Lung (tissue), 12 donors: ENCODE results near the gene NAP1L5. TPM values are rescaled to one million over a fixed set of nuclear protein-coding genes. Genes with fewer than 3 reads are reported as not detected.

Experiments used
- ATAC-seq: fragments of 200-7000 bp; cut with Tn5 transposase; one replicate; pipeline ENCODE4 v1.9.1; 2020; ENCODE audit warnings: moderate number of reproducible peaks; ENCODE audit not compliant: insufficient read depth, low FRiP score
- DNase-seq, 3 donors: peaks; one replicate each; pipeline ENCODE4 v3.0.0-alpha.2; 2013 to 2017
- H3K27ac ChIP-seq, 2 donors: one replicate each; pipeline ENCODE4 v1.5.1; 2013; ENCODE audit warnings: mild to moderate bottlenecking in 2 of 2, moderate library complexity in 2 of 2, control low read depth in 1 of 2, inconsistent platforms in 1 of 2, low read depth in 1 of 2, low read length in 1 of 2
- H3K27me3 ChIP-seq, 3 donors: one replicate each; pipeline ENCODE4 v1.5.1; 2013; ENCODE audit warnings: low read length in 2 of 3; ENCODE audit not compliant: control insufficient read depth in 3 of 3, insufficient read depth in 3 of 3
- H3K36me3 ChIP-seq, 4 donors: one replicate each; pipeline ENCODE4 v1.5.1; 2013; ENCODE audit warnings: low read length in 4 of 4, mild to moderate bottlenecking in 1 of 4, moderate library complexity in 1 of 4; ENCODE audit not compliant: control insufficient read depth in 4 of 4, insufficient read depth in 4 of 4
- H3K4me1 ChIP-seq, 5 donors: one replicate each; pipeline ENCODE4 v1.5.1; 2013; ENCODE audit warnings: low read length in 5 of 5, mild to moderate bottlenecking in 2 of 5, moderate library complexity in 1 of 5; ENCODE audit not compliant: control insufficient read depth in 5 of 5, insufficient read depth in 5 of 5
- H3K4me3 ChIP-seq: one replicate; pipeline ENCODE4 v1.5.1; 2013; ENCODE audit warnings: mild to moderate bottlenecking, control low read depth, moderate library complexity
- H3K9ac ChIP-seq, 2 donors: one replicate each; pipeline ENCODE4 v1.5.1; 2013; ENCODE audit warnings: low read length in 2 of 2, control low read depth in 1 of 2; ENCODE audit not compliant: insufficient read depth in 1 of 2
- H3K9me3 ChIP-seq, 4 donors: one replicate each; pipeline ENCODE4 v1.5.1; 2013; ENCODE audit warnings: low read length in 3 of 4, mild to moderate bottlenecking in 1 of 4, moderate library complexity in 1 of 4; ENCODE audit not compliant: control insufficient read depth in 4 of 4, insufficient read depth in 3 of 4
- CTCF ChIP-seq: IDR thresholded peaks from 2 replicates; pipeline ENCODE4 v1.5.1; 2012; ENCODE audit warnings: mild to moderate bottlenecking; ENCODE audit errors: control extremely low read depth, extremely low read depth
- WGBS, 2 donors: extraction: QIAGEN DNeasy Blood & Tissue Kit; methylation state at CpG; one replicate each; pipeline ENCODE4 v1.1.7; 2013; 5-methylcytosine and 5-hydroxymethylcytosine counted together
- polyA plus RNA-seq, 2 donors: library from polyadenylated mRNA; stranded (reverse); fragments of 200-250 nt; gene quantifications; one replicate each; pipeline ENCODE4 v1.2.1, GENCODE V29; 2013
- total RNA-seq, 2 donors: library from RNA; depleted of rRNA in 1 of 2; stranded (reverse); fragments of >200 nt in 1 of 2; gene quantifications; one replicate each; pipeline ENCODE4 v1.2.1, GENCODE V29; 2014 to 2021
- donor health status: control.
- donor health status: control.
- donor health status: Bipolar disorder and iron deficiency.
- donor health status: healthy.
- donor health status: DM: yes; HTN: yes; CAD: no.

The NAP1L5 gene
- total and polyA plus RNA-seq, 4 donors, result 2.6 to 8.8 (median 3.2) TPM

GRCh38 chr4:88732714-88733368, 35.2 kb upstream of the NAP1L5 start:
- H3K36me3 ChIP-seq, result peaks cover 11 to 54% (median 25%) of the 10 kb centered on the region in 4 donors
- no peak for TF ChIP-seq CTCF
- peaks cover 0 to 29% (median 8%) of the 10 kb centered on the region in 5 donors for H3K4me1 ChIP-seq
- ATAC-seq (no peak), DNase-seq (no peak)
- no peak overlapping the region for H3K9ac ChIP-seq
- H3K27ac ChIP-seq, result no peak overlapping the region
- H3K27me3 ChIP-seq, result no peaks in the 10 kb centered on the region
- no peak overlapping the region for H3K4me3 ChIP-seq
- no peaks in the 10 kb centered on the region for H3K9me3 ChIP-seq
- 95 to 97% methylated on average over 5 of the region's 5 CpGs for WGBS, 2 donors

GRCh38 chr4:88731381-88731780, 33.8 kb upstream of the NAP1L5 start:
- Histone ChIP-seq H3K27ac (no peak overlapping the region), H3K9me3 (no peaks in the 10 kb centered on the region), H3K9ac (no peak overlapping the region), H3K4me1 (peaks cover 0 to 20% (median 3%) of the 10 kb centered on the region in 5 donors), H3K27me3 (no peaks in the 10 kb centered on the region), H3K4me3 (no peak overlapping the region), H3K36me3 (peaks cover 18 to 59% (median 35%) of the 10 kb centered on the region in 4 donors)
- DNase-seq (peak; percentile 44 to 86 (median 71)), ATAC-seq (no peak)
- 71% methylated on average over 4 of the region's 4 CpGs for WGBS, 2 donors
- TF ChIP-seq CTCF, result no peak

- Histone ChIP-seq H3K4me3 (no peak overlapping the region), H3K27me3 (no peaks in the 10 kb centered on the region), H3K9me3 (no peaks in the 10 kb centered on the region), H3K36me3 (peaks cover 18 to 54% (median 36%) of the 10 kb centered on the region in 4 donors), H3K27ac (no peak overlapping the region), H3K4me1 (peaks cover 0 to 15% (median 3%) of the 10 kb centered on the region in 5 donors), H3K9ac (no peak overlapping the region)
- WGBS, 2 donors, result 57 to 60% methylated on average over 5 of the region's 5 CpGs
- DNase-seq, result no peak
- no peak for TF ChIP-seq CTCF
- no peak for ATAC-seq
Measured at GRCh38 chr4:88730811-88731210, 33.2 kb upstream of the NAP1L5 start.
